Kidney glomerular epithelial cell (primary cell): ENCODE data around the gene PMPCA.

Source experiments
- DNase-seq: peaks from one replicate; lab custom pipeline; 2025; lab: John Stamatoyannopoulos, UW

Gene PMPCA

GRCh38 chr9:136373300-136374182 is 36.9 kb upstream of the PMPCA start, which contains the start of gene CARD9:
CARD9 (minus strand) TSS chr9:136373669; CDS start chr9:136372078, 1,591 bp downstream.
- no peak for DNase-seq

- no peak for DNase-seq
Observed at GRCh38 chr9:136374183-136374575, 36.3 kb upstream of the PMPCA start.

DNA sequence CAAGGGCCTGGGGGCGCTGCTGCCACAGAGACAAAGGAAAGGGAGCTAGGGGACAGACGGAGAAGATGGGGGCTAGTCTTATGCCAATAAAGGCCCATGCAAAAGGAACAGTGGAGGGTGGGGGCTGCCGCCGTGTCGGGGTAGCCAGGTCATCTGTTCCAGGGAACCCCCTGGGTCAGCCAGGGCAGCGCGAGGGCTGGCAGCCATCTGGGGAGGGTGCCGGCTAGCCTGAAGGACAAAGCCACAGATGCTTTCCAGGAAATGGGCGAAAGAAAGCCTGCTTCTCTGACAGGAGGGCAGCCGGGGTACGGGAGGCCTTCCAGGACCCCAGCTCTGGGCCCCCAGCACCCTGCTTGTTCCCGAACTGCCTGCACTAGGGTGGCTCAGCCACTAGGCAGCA is 35.4 kb upstream of the PMPCA start:
- DNase-seq, result no peak

DNA sequence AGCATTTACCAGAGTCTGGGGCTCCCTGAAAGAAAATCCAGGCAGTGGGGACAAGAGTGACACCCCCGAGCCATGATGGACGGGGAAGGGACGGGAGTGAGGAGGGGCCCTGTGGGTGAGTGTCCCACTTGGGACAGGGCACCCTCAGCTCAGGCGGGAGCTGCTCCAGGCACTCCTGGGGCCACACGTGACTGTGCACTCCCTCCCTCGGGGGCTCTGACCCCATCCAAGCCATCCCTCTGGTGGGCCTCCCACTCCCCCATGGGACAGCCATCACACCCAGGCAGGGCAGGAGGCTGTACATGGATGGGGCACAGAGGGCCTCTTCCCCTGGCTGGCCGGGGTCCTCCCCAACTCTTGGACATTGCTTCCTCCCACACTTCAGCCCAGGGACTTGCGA is 34.0 kb upstream of the PMPCA start:
- DNase-seq, result no peak

DNA sequence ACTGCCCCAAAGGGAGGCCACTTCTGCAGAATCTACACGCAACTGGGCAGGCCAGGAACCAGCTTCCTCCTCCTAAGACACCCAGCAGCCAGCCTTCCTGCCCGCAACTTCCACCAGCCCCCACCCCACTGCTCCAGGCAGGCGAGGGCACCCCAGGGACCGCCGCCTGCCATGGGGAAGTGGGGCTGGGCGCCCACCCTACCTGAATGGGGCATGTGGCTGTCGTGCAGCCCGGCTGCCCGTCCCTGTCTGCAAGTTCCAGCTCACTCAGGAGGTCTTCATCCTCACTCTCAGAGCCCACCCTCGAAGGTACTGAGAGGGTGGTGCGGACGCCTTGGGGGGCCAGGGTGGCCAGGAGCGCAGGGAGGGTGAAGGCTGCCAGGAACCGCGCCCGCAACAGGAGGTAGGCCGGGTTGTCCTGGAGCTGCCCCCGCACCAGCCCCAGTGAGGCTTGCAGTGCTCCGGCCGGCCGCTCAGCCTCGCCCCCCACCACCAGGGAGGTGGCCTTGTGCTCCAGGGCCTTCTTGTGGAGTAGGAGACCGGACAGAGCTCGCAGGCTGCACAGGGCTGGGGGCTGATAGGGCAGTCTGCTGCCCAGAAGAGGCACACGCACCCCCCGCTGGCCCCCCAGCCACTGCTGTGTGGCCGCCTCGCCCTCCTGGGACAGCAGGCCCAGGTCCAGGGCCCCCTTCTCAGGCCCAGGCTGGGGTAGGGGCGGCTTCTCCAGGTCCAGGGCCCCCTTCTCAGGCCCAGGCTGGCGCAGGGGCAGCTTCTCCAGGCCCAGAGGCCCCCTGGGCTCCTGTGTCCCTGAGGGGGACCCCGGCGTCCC is 32.9 kb upstream of the PMPCA start:
- no peak for DNase-seq

DNA sequence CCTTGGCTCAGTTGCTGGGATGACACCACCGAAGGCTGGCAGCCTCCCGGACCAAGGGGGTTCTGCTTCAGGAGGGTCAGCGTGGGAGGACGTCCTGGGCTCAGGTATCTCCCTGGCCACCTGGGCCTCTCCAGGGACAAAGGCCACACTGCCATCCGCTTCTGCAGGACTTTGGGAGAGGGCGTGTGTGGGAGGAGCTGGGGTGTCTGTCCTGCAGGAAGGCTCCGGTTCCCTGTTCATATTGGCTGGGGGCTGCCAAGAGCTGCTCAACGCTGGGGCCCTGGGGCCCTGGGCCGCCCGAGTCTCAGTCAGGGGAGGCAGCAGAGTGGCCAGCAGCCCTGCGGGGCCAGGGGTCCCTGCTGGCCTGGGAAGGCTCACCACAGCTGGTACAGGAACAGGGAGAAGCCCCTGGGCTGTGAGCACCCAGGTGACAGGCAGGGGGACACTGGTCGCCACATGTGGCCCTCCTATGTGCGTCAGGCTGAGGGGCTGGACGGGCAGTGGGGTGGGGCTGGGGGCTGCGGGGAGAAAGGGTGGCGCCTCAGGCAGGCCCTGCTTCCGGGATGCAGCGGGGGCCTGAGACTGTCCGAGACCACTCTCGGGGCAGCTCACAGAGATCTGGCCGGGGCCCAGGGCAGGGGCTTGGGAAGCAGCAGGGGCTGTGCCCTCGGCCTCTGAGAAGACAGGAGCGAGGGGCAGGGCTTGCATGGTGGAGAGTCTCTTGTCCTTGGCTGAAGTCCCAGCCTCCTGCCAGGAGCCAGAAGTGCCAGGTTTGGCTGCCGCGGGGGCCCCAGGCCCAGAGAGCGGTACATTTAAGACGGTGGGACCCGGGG is 32.1 kb upstream of the PMPCA start:
- DNase-seq, result no peak

DNA sequence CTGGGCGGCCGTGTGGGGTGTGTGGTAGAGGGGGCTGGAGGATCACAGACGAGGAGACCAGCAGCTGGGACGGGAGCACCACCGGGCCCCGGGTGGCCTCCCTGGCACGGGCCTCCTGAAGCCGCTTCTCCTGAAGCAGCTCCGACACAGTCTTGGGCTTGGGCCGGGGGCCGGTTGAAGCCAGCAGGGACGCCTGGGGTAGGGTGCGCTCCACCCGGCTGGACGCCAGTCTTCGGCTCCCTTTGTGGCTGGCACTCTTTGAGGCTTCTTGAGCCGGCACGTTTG is 31.5 kb upstream of the PMPCA start:
- DNase-seq, result no peak

DNA sequence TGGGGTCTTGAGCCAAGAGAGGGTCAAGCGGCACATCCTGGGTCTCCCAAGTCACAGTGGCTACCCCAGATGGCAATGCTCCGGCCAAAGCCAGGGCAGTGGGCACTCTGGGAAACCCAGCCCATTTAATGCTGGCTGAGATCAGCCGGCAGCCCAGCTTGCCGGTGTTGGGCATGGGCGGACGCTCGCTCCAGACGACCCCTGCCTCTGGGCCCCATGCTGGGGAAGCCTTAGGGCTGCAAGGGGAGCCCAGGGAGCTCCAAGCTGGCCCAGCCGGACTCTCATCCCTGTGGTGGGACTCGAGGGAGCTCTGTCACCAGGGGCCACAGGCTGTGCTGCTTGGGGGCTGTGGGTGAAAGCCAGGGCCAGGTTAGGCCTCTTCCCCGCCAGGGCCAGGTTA is 31.1 kb upstream of the PMPCA start:
- DNase-seq, result no peak

DNA sequence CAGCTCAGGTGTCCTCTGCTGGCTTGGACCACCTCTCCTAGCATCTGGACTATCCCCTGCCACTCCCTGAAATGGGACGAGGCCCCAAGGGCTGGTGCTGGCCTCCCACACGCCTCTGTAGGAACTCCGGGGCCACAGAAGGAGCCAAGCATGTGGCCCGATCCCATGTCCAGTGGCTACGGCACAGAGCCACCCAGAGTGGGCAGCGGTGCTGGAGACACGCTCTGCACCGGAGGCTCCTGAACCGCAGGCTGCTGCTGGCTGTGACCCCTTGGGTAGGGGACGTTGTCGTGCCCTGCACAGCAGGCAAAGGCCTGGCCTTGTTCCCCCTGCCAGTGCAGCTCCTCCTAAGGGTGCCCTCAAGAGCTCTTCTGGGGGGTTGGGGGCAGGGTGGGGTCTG is 30.6 kb upstream of the PMPCA start:
- DNase-seq, result no peak

DNA sequence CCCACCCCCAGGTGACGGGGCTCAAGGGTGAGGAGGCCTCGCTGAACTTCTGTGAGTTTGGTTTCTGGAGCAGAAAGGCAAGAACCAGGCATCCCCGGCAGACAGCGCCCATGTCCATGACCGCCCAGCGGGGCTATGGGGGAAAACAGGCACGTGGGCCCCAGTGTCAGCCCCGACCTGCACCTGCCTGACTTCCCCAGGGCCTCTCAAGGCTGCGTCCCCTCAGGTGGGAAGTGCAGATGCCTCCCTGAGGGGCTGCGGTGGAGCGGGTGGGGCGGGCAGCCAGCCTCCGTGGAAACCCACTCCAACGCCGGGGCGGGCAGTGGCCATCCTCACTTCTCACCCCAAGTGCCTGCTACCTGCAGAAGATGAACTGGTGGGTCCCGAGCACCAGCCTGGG is 30.1 kb upstream of the PMPCA start:
- DNase-seq, result no peak

GRCh38 chr9:136381311-136381710 is 29.1 kb upstream of the PMPCA start:
- no peak for DNase-seq

- DNase-seq, result no peak
Observed at GRCh38 chr9:136381966-136382513, 28.4 kb upstream of the PMPCA start.

GRCh38 chr9:136383436-136383835 is 27.0 kb upstream of the PMPCA start:
- no peak for DNase-seq

DNA sequence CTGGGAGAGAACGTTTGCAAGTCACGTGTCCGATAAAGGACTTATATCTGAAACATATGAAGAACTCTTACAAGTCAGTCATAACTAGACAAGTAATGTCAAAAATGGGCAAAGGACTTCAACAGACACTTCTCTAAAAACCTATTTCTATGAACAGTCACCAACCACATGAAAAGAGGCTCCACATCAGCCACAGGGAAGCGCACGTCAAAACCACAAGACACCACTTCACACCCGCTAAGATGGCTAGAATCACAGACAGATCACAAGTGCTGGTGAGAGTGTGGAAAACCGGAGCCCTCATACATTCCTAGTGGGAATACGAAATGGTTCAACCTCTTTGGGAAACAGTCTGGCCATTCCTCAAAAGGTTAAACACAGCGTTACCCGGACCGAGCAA is 25.4 kb upstream of the PMPCA start:
- no peak for DNase-seq

GRCh38 chr9:136386018-136386417 is 24.4 kb upstream of the PMPCA start:
- no peak for DNase-seq

- DNase-seq, result no peak
Observed at GRCh38 chr9:136387217-136387616, 23.2 kb upstream of the PMPCA start.

DNA sequence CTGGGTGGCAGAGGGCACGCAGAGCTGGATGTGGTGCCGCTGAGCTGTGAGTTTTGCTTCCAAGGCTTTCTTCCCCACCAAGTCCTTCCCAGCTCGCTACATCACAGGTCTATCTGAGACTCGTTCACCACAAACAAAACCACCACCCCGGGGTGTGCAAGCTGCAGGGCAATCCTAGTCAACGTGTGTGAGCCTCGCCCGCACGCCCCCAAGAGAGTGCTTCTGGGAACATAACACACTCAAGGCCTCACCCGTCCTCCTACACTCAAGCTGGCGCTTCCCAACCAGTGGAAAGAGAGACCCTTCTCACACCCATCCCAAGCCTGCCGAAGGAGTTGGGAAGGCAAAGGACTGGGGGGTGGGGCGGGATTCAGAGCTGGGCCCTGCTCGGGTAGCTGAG is 21.1 kb upstream of the PMPCA start:
- DNase-seq, result no peak

- no peak for DNase-seq
Observed at GRCh38 chr9:136391737-136392537, 18.5 kb upstream of the PMPCA start.

- DNase-seq, result no peak
Observed at GRCh38 chr9:136392538-136393449, 17.7 kb upstream of the PMPCA start.

DNA sequence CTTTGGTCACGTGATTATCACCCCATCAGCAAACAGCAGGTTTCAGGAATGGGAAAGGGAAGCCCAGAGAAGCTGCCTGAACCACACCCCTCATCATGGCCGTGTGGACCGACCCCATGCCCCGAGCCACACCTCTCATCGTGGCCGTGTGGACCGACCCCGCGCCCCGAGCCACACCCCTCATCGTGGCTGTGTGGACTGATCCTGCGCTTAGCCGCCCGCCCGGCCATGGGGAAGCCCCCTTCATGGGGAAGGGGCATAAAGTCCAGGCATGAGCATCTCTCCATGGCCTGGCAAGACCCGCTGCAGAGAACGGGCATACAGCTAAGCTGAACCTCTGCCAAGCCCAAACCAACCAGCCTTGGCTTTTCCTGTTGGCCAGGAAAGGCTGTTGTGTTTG is 16.9 kb upstream of the PMPCA start:
- no peak for DNase-seq
